ENCODE data around the gene TP73. TPM values are rescaled to one million over a fixed set of nuclear protein-coding genes. Genes with fewer than 3 reads are reported as not detected.

TP73 gene
- total and polyA plus RNA-seq, 2 donors from 2014 or later = 0.54 TPM; not detected in 1

- no peak overlapping the region for H3K4me3 ChIP-seq (ENCODE audit: low read length in 3 of 3)
- DNase-seq (peak in 1 of 5 donors; percentile 66), FAIRE-seq (no peak)
- no peaks in the 10 kb centered on the region for H3K4me1 ChIP-seq (ENCODE audit: control insufficient read depth in 2 of 3, insufficient read depth in 2 of 3, low read depth in 1 of 3, low read length in 3 of 3)
- no peak overlapping the region for H3K9ac ChIP-seq (ENCODE audit: low read length in 3 of 3)
- no peak overlapping the region for H3K27ac ChIP-seq (ENCODE audit: low read depth in 2 of 2, low read length in 2 of 2)
- intact Hi-C loops (cut with DNase I) = no loop called here
- H3K9me3 ChIP-seq (ENCODE audit: control insufficient read depth in 2 of 3, insufficient read depth in 1 of 3, low read length in 3 of 3) = no peaks in the 10 kb centered on the region
- H3K36me3 ChIP-seq (ENCODE audit: control insufficient read depth in 2 of 3, insufficient read depth in 3 of 3, low read length in 3 of 3) = peaks cover 2 to 20% (median 5%) of the 10 kb centered on the region in 3 donors
- no peaks in the 10 kb centered on the region for H3K27me3 ChIP-seq (ENCODE audit: control insufficient read depth, insufficient read depth, low read length)
- TF ChIP-seq CTCF (IDR thresholded peaks at IDR 0.05; ENCODE audit: borderline replicate concordance, extremely low read depth, insufficient read depth) = no peak
Observed at GRCh38 chr1:3736708-3737107, 84.4 kb downstream of the TP73 start.

GRCh38 chr1:3738943-3739342, 86.6 kb downstream of the TP73 start:
- Histone ChIP-seq H3K27me3 (ENCODE audit: control insufficient read depth, insufficient read depth, low read length) (no peaks in the 10 kb centered on the region), H3K4me3 (ENCODE audit: low read length in 3 of 3) (no peak overlapping the region), H3K4me1 (ENCODE audit: control insufficient read depth in 2 of 3, insufficient read depth in 2 of 3, low read depth in 1 of 3, low read length in 3 of 3) (no peaks in the 10 kb centered on the region), H3K27ac (ENCODE audit: low read depth in 2 of 2, low read length in 2 of 2) (no peak overlapping the region), H3K9me3 (ENCODE audit: control insufficient read depth in 2 of 3, insufficient read depth in 1 of 3, low read length in 3 of 3) (no peaks in the 10 kb centered on the region), H3K36me3 (ENCODE audit: control insufficient read depth in 2 of 3, insufficient read depth in 3 of 3, low read length in 3 of 3) (peaks cover 5 to 20% (median 9%) of the 10 kb centered on the region in 3 donors), H3K9ac (ENCODE audit: low read length in 3 of 3) (no peak overlapping the region)
- DNase-seq (no peak), FAIRE-seq (no peak)
- no peak for TF ChIP-seq CTCF (IDR thresholded peaks at IDR 0.05; ENCODE audit: borderline replicate concordance, extremely low read depth, insufficient read depth)
- intact Hi-C loops (cut with DNase I) = no loop called here

GRCh38 chr1:3740042-3740441, 87.7 kb downstream of the TP73 start:
- H3K27ac ChIP-seq (ENCODE audit: low read depth in 2 of 2, low read length in 2 of 2) = no peak overlapping the region
- H3K27me3 ChIP-seq (ENCODE audit: control insufficient read depth, insufficient read depth, low read length) = no peaks in the 10 kb centered on the region
- TF ChIP-seq CTCF (IDR thresholded peaks at IDR 0.05; ENCODE audit: borderline replicate concordance, extremely low read depth, insufficient read depth) = no peak
- no peak overlapping the region for H3K4me3 ChIP-seq (ENCODE audit: low read length in 3 of 3)
- peaks cover 5 to 20% (median 9%) of the 10 kb centered on the region in 3 donors for H3K36me3 ChIP-seq (ENCODE audit: control insufficient read depth in 2 of 3, insufficient read depth in 3 of 3, low read length in 3 of 3)
- no peaks in the 10 kb centered on the region for H3K4me1 ChIP-seq (ENCODE audit: control insufficient read depth in 2 of 3, insufficient read depth in 2 of 3, low read depth in 1 of 3, low read length in 3 of 3)
- FAIRE-seq = no peak
- H3K9me3 ChIP-seq (ENCODE audit: control insufficient read depth in 2 of 3, insufficient read depth in 1 of 3, low read length in 3 of 3) = no peaks in the 10 kb centered on the region
- peak in 1 of 5 donors; percentile 81 for DNase-seq
- no peak overlapping the region for H3K9ac ChIP-seq (ENCODE audit: low read length in 3 of 3)
- intact Hi-C loops (cut with DNase I) = no loop called here

- no peak for FAIRE-seq
- no peak for TF ChIP-seq CTCF (IDR thresholded peaks at IDR 0.05; ENCODE audit: borderline replicate concordance, extremely low read depth, insufficient read depth)
Observed at GRCh38 chr1:3740752-3741151, 88.4 kb downstream of the TP73 start.

More at GRCh38 chr1:3740752-3741151, 88.4 kb downstream of the TP73 start:
- H3K27me3 ChIP-seq (ENCODE audit: control insufficient read depth, insufficient read depth, low read length) = no peaks in the 10 kb centered on the region
- no peaks in the 10 kb centered on the region for H3K9me3 ChIP-seq (ENCODE audit: control insufficient read depth in 2 of 3, insufficient read depth in 1 of 3, low read length in 3 of 3)
- H3K27ac ChIP-seq (ENCODE audit: low read depth in 2 of 2, low read length in 2 of 2) = no peak overlapping the region
- peaks cover 5 to 20% (median 9%) of the 10 kb centered on the region in 3 donors for H3K36me3 ChIP-seq (ENCODE audit: control insufficient read depth in 2 of 3, insufficient read depth in 3 of 3, low read length in 3 of 3)
- peak in 1 of 5 donors; percentile 71 for DNase-seq
- no peaks in the 10 kb centered on the region for H3K4me1 ChIP-seq (ENCODE audit: control insufficient read depth in 2 of 3, insufficient read depth in 2 of 3, low read depth in 1 of 3, low read length in 3 of 3)
- intact Hi-C loops (cut with DNase I) = no loop called here
- H3K9ac ChIP-seq (ENCODE audit: low read length in 3 of 3) = no peak overlapping the region
- no peak overlapping the region for H3K4me3 ChIP-seq (ENCODE audit: low read length in 3 of 3)

All from kidney (tissue), 14 donors.